ENCODE data around the gene INTS11. TPM values are rescaled to one million over a fixed set of nuclear protein-coding genes. Genes with fewer than 3 reads are reported as not detected.
A peak's percentile ranks its signal among the peaks of the same experiment; 100 is the strongest.

INTS11 gene
- total and polyA plus RNA-seq, 10 of the 15 experiments (the other 5 are each of a cell fraction or from before 2014, with no cell fraction given) = 2.5 to 117 (median 77.7) TPM

GRCh38 chr1:1327291-1327690 is 2.8 kb upstream of the INTS11 start (continued):
- no peak for TF ChIP-seq ZNF687 (IDR thresholded peaks at IDR 0.05)
- no peak for TF ChIP-seq PKNOX1 (IDR thresholded peaks at IDR 0.05)
- no peak for TF ChIP-seq ZBTB33 (IDR thresholded peaks at IDR 0.05)

GRCh38 chr1:1326075-1326605 is 1.7 kb upstream of the INTS11 start:
- H3K4me3 ChIP-seq = peak overlapping the region; percentile 87
- BruUV-seq (replicated peaks) = TSS peak; percentile 72

More at GRCh38 chr1:1326075-1326605, 1.7 kb upstream of the INTS11 start:
- CTCF ChIA-PET = no interaction called here
- FAIRE-seq (no peak), ATAC-seq (no peak), DNase-seq (ENCODE audit: low read depth, low spot score) (no peak)
- no peaks in the 10 kb centered on the region for H3K36me3 ChIP-seq (ENCODE audit: control insufficient read depth in 2 of 2, insufficient read depth in 2 of 2, low read length in 1 of 2)
- SMC1A ChIA-PET (ENCODE audit: uncharacterized antibody, unreplicated experiment) = no interaction called here
- H2AFZ ChIP-seq (ENCODE audit: control insufficient read depth, low read depth, low read length) = no peak overlapping the region
- in situ Hi-C loops (cut with MboI) (no loop called here), intact Hi-C loops (cut with micrococcal nuclease; ENCODE audit: unreplicated experiment) (no loop called here)
- no peaks in the 10 kb centered on the region for H4K20me1 ChIP-seq (ENCODE audit: control insufficient read depth, insufficient read depth)
- H3K9me3 ChIP-seq (replicated peaks; ENCODE audit: control insufficient read depth, insufficient read depth, low read length) = no peaks in the 10 kb centered on the region
- H3K27me3 ChIP-seq (replicated peaks in 1 of 2; ENCODE audit: control insufficient read depth in 2 of 2, insufficient read depth in 2 of 2, low read length in 1 of 2) = no peaks in the 10 kb centered on the region
- POLR2A ChIA-PET = no interaction called here
- peak overlapping the region; percentile 90 for H3K9ac ChIP-seq (ENCODE audit: control insufficient read depth, insufficient read depth, low read length)
- WGBS (ENCODE audit: insufficient coverage, insufficient replicate concordance, low lambda C conversion rate, missing lambda C conversion rate) = 24% methylated on average over 8 of the region's 8 CpGs
- RAD21 ChIA-PET (ENCODE audit: unreplicated experiment) = no interaction called here
- H3K79me2 ChIP-seq (ENCODE audit: control insufficient read depth, insufficient read depth, low read length) = peaks cover 40% of the 10 kb centered on the region
- H3K4me1 ChIP-seq (ENCODE audit: control insufficient read depth, insufficient read depth, low read length) = peaks cover 10% of the 10 kb centered on the region
- H3K27ac ChIP-seq (ENCODE audit: control insufficient read depth, insufficient read depth) = peak overlapping the region; percentile 39; the same call in 1 of the 2 replicates
- peak overlapping the region; percentile 99 for H3K4me2 ChIP-seq (ENCODE audit: control insufficient read depth, insufficient read depth)
- no peak for TF ChIP-seq SREBF1 (IDR thresholded peaks at IDR 0.05; ENCODE audit: low read length)
- no peak for TF ChIP-seq PKNOX1 (IDR thresholded peaks at IDR 0.05)
- TF ChIP-seq FOXM1 (IDR thresholded peaks at IDR 0.05; ENCODE audit: low read depth, low read length) = no peak
- TF ChIP-seq SMC3 (IDR thresholded peaks at IDR 0.05; ENCODE audit: borderline replicate concordance, low read length) = no peak
- no peak for TF ChIP-seq MTA2 (IDR thresholded peaks at IDR 0.05; ENCODE audit: low read depth)
- no peak for TF ChIP-seq CREM (IDR thresholded peaks at IDR 0.05; ENCODE audit: low read depth)
- TF ChIP-seq NFIC (IDR thresholded peaks at IDR 0.05; ENCODE audit: low read depth, low read length) = no peak
